BJ (cell line): ENCODE results near the gene FBXO33. TPM values are rescaled to one million over a fixed set of nuclear protein-coding genes. Genes with fewer than 3 reads are reported as not detected.

Source experiments
- CTCF ChIA-PET: fragments of 350-600 bp; formaldehyde crosslinking; extraction: SDS; loops from one replicate; lab custom pipeline; 2021; ENCODE audit warnings: antibody characterized with exemption, inconsistent platforms; lab: Yijun Ruan, JAX
- POLR2A ChIA-PET: fragments of 300-600 bp; sonication (Branson Sonifier 250); formaldehyde crosslinking; extraction: SDS; loops from one replicate; lab custom pipeline; 2021; ENCODE audit warnings: antibody characterized with exemption; lab: Charles Lee
- DNase-seq: peaks from one replicate; pipeline ENCODE4 v3.0.0-alpha.2; 2011; ENCODE audit warnings: low read depth
- H3K27me3 ChIP-seq: 2 replicates; pipeline ENCODE4 v1.6.0; 2011; ENCODE audit warnings: low read length; ENCODE audit not compliant: control insufficient read depth, insufficient read depth
- H3K36me3 ChIP-seq: 2 replicates; pipeline ENCODE4 v1.5.1; 2011; ENCODE audit warnings: low read length; ENCODE audit not compliant: control insufficient read depth, insufficient read depth
- H3K4me3 ChIP-seq: 2 replicates; pipeline ENCODE4 v1.5.1; 2011; ENCODE audit warnings: low read depth, mild to moderate bottlenecking, control low read depth, low read length
- CTCF ChIP-seq: IDR thresholded peaks from 2 replicates; pipeline ENCODE4 v1.5.1; 2011; ENCODE audit warnings: low read depth, mild to moderate bottlenecking, control low read depth, inconsistent platforms, low read length, moderate library complexity; ENCODE audit not compliant: insufficient read depth
- polyA plus RNA-seq: library from polyadenylated mRNA; depleted of rRNA; stranded (reverse); fragments of >200 nt; gene quantifications from 2 replicates; pipeline ENCODE4 v1.2.3, GENCODE V29; 2011

The FBXO33 gene
- polyA plus RNA-seq, 1 experiment = 7.3 TPM

GRCh38 chr14:39423793-39424192 lies 8.4 kb downstream of the FBXO33 start:
- CTCF ChIA-PET = interaction anchor here (1.0 kb wide), 1 partner anchor 20 kb away, joined by 3 read pairs; no protein-coding TSS in a partner anchor

GRCh38 chr14:39422243-39422642 lies 10.0 kb downstream of the FBXO33 start:
- Histone ChIP-seq H3K4me3 (no peak overlapping the region), H3K36me3 (no peaks in the 10 kb centered on the region), H3K27me3 (no peaks in the 10 kb centered on the region)
- CTCF ChIA-PET = interaction anchor here (1.1 kb wide), 1 partner anchor 9 kb away, joined by 3 read pairs; no protein-coding TSS in a partner anchor
- DNase-seq = no peak
- POLR2A ChIA-PET = interaction anchor here (0.8 kb wide), 1 partner anchor 10 kb away, joined by 3 read pairs; the partner anchor contains the start of gene FBXO33
- TF ChIP-seq CTCF = no peak

More at GRCh38 chr14:39423793-39424192, 8.4 kb downstream of the FBXO33 start:
- no peak for DNase-seq
- no peaks in the 10 kb centered on the region for H3K36me3 ChIP-seq
- POLR2A ChIA-PET = interaction anchor here (0.6 kb wide), 1 partner anchor 411 kb away, joined by 3 read pairs; no protein-coding TSS in a partner anchor
- H3K27me3 ChIP-seq = no peaks in the 10 kb centered on the region
- H3K4me3 ChIP-seq = no peak overlapping the region
- no peak for TF ChIP-seq CTCF

- DNase-seq = no peak
- Histone ChIP-seq H3K4me3 (no peak overlapping the region), H3K36me3 (no peaks in the 10 kb centered on the region), H3K27me3 (no peaks in the 10 kb centered on the region)
- CTCF ChIA-PET = no interaction called here
- TF ChIP-seq CTCF = 0 out of 2 replicates have a peak, but pooled peaks have one; percentile 10
- POLR2A ChIA-PET = no interaction called here
These were observed 13.0 kb downstream of the FBXO33 start for GRCh38 chr14:39419272-39419671.

- DNase-seq = no peak
- POLR2A ChIA-PET = no interaction called here
- no peak overlapping the region for H3K4me3 ChIP-seq
- H3K27me3 ChIP-seq = no peaks in the 10 kb centered on the region
- peak; percentile 30; the same call in 1 of the 2 replicates for TF ChIP-seq CTCF
- H3K36me3 ChIP-seq = no peaks in the 10 kb centered on the region
- CTCF ChIA-PET = no interaction called here
These were observed 15.2 kb downstream of the FBXO33 start for GRCh38 chr14:39417014-39417413.

- ChIA-PET POLR2A (no interaction called here), CTCF (interaction anchor here (0.6 to 0.9 kb wide), 2 partner anchors 13 to 16 kb away, joined by 3 read pairs; partner anchors contain the start of gene FBXO33)
- H3K36me3 ChIP-seq = no peaks in the 10 kb centered on the region
- DNase-seq = no peak
- no peaks in the 10 kb centered on the region for H3K27me3 ChIP-seq
- H3K4me3 ChIP-seq = no peak overlapping the region
- no peak for TF ChIP-seq CTCF
These were observed 16.2 kb downstream of the FBXO33 start for GRCh38 chr14:39416072-39416471.
